NCI-H2196 (cell line): Measurements from ENCODE around the gene HIPK4.

Experiments used
- DNase-seq: peaks from one replicate; lab custom pipeline; 2025; ENCODE audit not compliant: unreplicated experiment; lab: John Stamatoyannopoulos, UW

Gene HIPK4

GRCh38 chr19:40367577-40368434 is 22.2 kb downstream of the HIPK4 start:
- no peak for DNase-seq

- DNase-seq, result no peak
Observed at GRCh38 chr19:40366697-40367561, 23.1 kb downstream of the HIPK4 start.

- DNase-seq, result peak; percentile 80
Observed at GRCh38 chr19:40365613-40366401, 24.2 kb downstream of the HIPK4 start.

GRCh38 chr19:40365010-40365409 is 25.0 kb downstream of the HIPK4 start:
- DNase-seq, result no peak

GRCh38 chr19:40363069-40363468 is 26.9 kb downstream of the HIPK4 start:
- no peak for DNase-seq

- no peak for DNase-seq
Observed at GRCh38 chr19:40362160-40362559, 27.8 kb downstream of the HIPK4 start.

GRCh38 chr19:40360708-40361241 is 29.2 kb downstream of the HIPK4 start:
- DNase-seq, result no peak

- DNase-seq, result no peak
Observed at GRCh38 chr19:40360020-40360707, 29.8 kb downstream of the HIPK4 start.

- no peak for DNase-seq
Observed at GRCh38 chr19:40358773-40359172, 31.2 kb downstream of the HIPK4 start.

- DNase-seq, result no peak
Observed at GRCh38 chr19:40357640-40358039, 32.3 kb downstream of the HIPK4 start.

GRCh38 chr19:40356681-40357595 is 33.0 kb downstream of the HIPK4 start:
- no peak for DNase-seq

GRCh38 chr19:40355975-40356680 is 33.9 kb downstream of the HIPK4 start:
- no peak for DNase-seq

GRCh38 chr19:40348961-40349507 is 40.9 kb downstream of the HIPK4 start:
- peak; percentile 20 for DNase-seq

GRCh38 chr19:40348125-40348913 is 41.7 kb downstream of the HIPK4 start, which contains the start of the genes C19orf47 and PLD3:
C19orf47 (minus strand) TSS chr19:40348397; CDS start chr19:40341857, 6,540 bp downstream.
PLD3 (plus strand) TSS chr19:40348695; CDS start chr19:40366484, 17,789 bp downstream.
- DNase-seq, result peak; percentile 99

- DNase-seq, result no peak
Observed at GRCh38 chr19:40344422-40344821, 45.6 kb downstream of the HIPK4 start.

GRCh38 chr19:40342644-40343311 is 47.2 kb downstream of the HIPK4 start:
- DNase-seq, result no peak
